ENCODE data around the gene DCC. TPM values are rescaled to one million over a fixed set of nuclear protein-coding genes. Genes with fewer than 3 reads are reported as not detected.

Gene DCC
- total and polyA plus RNA-seq, 2 of the 8 experiments (the other 6 are each of a cell fraction or from before 2014, with no cell fraction given) = 0.14 to 1.4 TPM

DNA sequence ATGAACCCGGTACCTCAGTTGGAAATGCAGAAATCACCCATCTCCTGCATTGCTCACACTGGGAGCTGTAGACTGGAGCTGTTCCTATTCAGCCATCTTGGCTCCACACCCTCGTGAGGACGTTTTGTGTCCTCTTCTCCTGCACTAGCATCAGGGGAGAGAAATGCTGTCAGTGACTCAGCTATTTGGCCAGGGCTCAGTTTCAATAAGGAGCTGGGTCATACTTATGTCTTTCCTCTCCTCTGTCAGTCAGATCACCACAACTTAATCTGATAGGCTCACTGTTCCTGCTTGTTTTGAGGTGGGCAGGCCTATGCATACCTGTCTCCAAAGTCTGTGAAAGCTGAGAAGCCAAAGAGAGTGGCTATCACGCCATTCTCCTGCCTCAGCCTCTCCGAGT is 921.2 kb downstream of the DCC start (continued):
- TF ChIP-seq, protein P1, sequence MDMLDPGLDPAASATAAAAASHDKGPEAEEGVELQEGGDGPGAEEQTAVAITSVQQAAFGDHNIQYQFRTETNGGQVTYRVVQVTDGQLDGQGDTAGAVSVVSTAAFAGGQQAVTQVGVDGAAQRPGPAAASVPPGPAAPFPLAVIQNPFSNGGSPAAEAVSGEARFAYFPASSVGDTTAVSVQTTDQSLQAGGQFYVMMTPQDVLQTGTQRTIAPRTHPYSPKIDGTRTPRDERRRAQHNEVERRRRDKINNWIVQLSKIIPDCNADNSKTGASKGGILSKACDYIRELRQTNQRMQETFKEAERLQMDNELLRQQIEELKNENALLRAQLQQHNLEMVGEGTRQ (IDR thresholded peaks at IDR 0.05; ENCODE audit: low read length) = no peak
- TF ChIP-seq CTBP2 (IDR thresholded peaks at IDR 0.05; ENCODE audit: borderline replicate concordance, insufficient read depth, insufficient read length, low read length) (no peak), RAD21 (IDR thresholded peaks at IDR 0.05 in 1 of 2, conservative IDR thresholded peaks at IDR 0.05 in 1 of 2; ENCODE audit: low read depth in 2 of 2, low read length in 2 of 2) (no peak), E2F6 (IDR thresholded peaks at IDR 0.05) (no peak)

Measured in H1 (cell line).